GM12891 (cell line): Measurements from ENCODE around the gene PRKCA.

Source experiments
- PAX5 ChIP-seq: IDR thresholded peaks from 2 replicates; pipeline ENCODE4 v1.6.1; 2011; ENCODE audit warnings: low read length, moderate library complexity, mild to moderate bottlenecking; ENCODE audit not compliant: insufficient read depth, severe bottlenecking
- POLR2A ChIP-seq: IDR thresholded peaks from 2 replicates; pipeline ENCODE4 v1.6.1; 2011; ENCODE audit warnings: low read depth, low read length, control low read depth
- POLR2AphosphoS5 ChIP-seq: IDR thresholded peaks from 2 replicates; pipeline ENCODE4 v1.6.1; 2011; ENCODE audit warnings: low read depth, low read length, control low read depth
- SPI1 ChIP-seq: IDR thresholded peaks from 2 replicates; pipeline ENCODE4 v1.6.1; 2011; ENCODE audit warnings: low read depth, low read length, control low read depth
- TAF1 ChIP-seq: IDR thresholded peaks from 2 replicates; pipeline ENCODE4 v1.6.1; 2011; ENCODE audit warnings: low read depth, low read length, control low read depth

GRCh38 chr17:66704858-66705520 lies 402.6 kb downstream of the PRKCA start:
- TF ChIP-seq POLR2AphosphoS5: no peak
- TF ChIP-seq POLR2A: no peak
- TF ChIP-seq TAF1: no peak
- no peak for TF ChIP-seq SPI1
- no peak for TF ChIP-seq PAX5
